DND-41 (cell line): ENCODE measurements around the gene KRT79.

ENCODE experiments used
- ATAC-seq: fragments of 200-7000 bp; cut with Tn5 transposase; 3 replicates; pipeline ENCODE4 v1.9.1; 2021; ENCODE audit warnings: low read depth; ENCODE audit not compliant: insufficient read depth
- DNase-seq: peaks from one replicate; pipeline ENCODE4 v3.0.0-alpha.2; 2020
- H2AFZ ChIP-seq: 2 replicates; pipeline ENCODE4 v1.6.0; 2012; ENCODE audit warnings: low read depth, low read length
- H3K27ac ChIP-seq: 2 replicates; pipeline ENCODE4 v1.5.1; 2012; ENCODE audit warnings: low read length, inconsistent platforms
- H3K27me3 ChIP-seq: fragments of 200-600 bp; sonication (generic); 2 replicates; pipeline ENCODE4 v1.6.0; 2012; ENCODE audit warnings: low read length, mild to moderate bottlenecking, inconsistent platforms; ENCODE audit not compliant: insufficient read depth, poor library complexity
- H3K36me3 ChIP-seq: 2 replicates; pipeline ENCODE4 v1.5.1; 2012; ENCODE audit warnings: low read length, inconsistent platforms; ENCODE audit not compliant: insufficient read depth
- H3K4me1 ChIP-seq: 2 replicates; pipeline ENCODE4 v1.5.1; 2012; ENCODE audit warnings: mild to moderate bottlenecking, low read length; ENCODE audit not compliant: insufficient read depth
- H3K4me2 ChIP-seq: 2 replicates; pipeline ENCODE4 v1.6.0; 2012; ENCODE audit warnings: mild to moderate bottlenecking, moderate library complexity, low read length, inconsistent platforms; ENCODE audit not compliant: insufficient read depth
- H3K4me3 ChIP-seq, 2 experiments: fragments of 200-600 bp in 1 of 2; shearing (Covaris generic) in 1 of 2; 2 replicates each; pipeline ENCODE4 v1.5.1; 2012 to 2016; ENCODE audit warnings: inconsistent platforms in 2 of 2, low read length in 2 of 2, mild to moderate bottlenecking in 2 of 2, low read depth in 1 of 2, moderate library complexity in 1 of 2
- H3K79me2 ChIP-seq: 2 replicates; pipeline ENCODE4 v1.6.0; 2012; ENCODE audit warnings: low read length, inconsistent platforms; ENCODE audit not compliant: insufficient read depth
- H3K9ac ChIP-seq: 2 replicates; pipeline ENCODE4 v1.6.0; 2012; ENCODE audit warnings: low read depth, mild to moderate bottlenecking, inconsistent platforms, low read length, moderate library complexity
- H3K9me3 ChIP-seq: 2 replicates; pipeline ENCODE4 v1.5.1; 2012; ENCODE audit warnings: low read length, moderate library complexity, mild to moderate bottlenecking, inconsistent platforms; ENCODE audit not compliant: insufficient read depth, severe bottlenecking
- H4K20me1 ChIP-seq: 2 replicates; pipeline ENCODE4 v1.6.0; 2012; ENCODE audit warnings: low read length; ENCODE audit not compliant: insufficient read depth
- CTCF ChIP-seq: IDR thresholded peaks from 2 replicates; pipeline ENCODE4 v1.5.1; 2012; ENCODE audit warnings: borderline replicate concordance, low read length, moderate library complexity, mild to moderate bottlenecking; ENCODE audit not compliant: poor library complexity, severe bottlenecking; ENCODE audit errors: extremely low read depth
- EZH2 ChIP-seq: IDR thresholded peaks from 3 replicates; pipeline ENCODE4 v1.6.1; 2012; ENCODE audit warnings: borderline replicate concordance, low read depth, mild to moderate bottlenecking, moderate library complexity, low read length, inconsistent platforms; ENCODE audit not compliant: severe bottlenecking

The KRT79 gene

DNA sequence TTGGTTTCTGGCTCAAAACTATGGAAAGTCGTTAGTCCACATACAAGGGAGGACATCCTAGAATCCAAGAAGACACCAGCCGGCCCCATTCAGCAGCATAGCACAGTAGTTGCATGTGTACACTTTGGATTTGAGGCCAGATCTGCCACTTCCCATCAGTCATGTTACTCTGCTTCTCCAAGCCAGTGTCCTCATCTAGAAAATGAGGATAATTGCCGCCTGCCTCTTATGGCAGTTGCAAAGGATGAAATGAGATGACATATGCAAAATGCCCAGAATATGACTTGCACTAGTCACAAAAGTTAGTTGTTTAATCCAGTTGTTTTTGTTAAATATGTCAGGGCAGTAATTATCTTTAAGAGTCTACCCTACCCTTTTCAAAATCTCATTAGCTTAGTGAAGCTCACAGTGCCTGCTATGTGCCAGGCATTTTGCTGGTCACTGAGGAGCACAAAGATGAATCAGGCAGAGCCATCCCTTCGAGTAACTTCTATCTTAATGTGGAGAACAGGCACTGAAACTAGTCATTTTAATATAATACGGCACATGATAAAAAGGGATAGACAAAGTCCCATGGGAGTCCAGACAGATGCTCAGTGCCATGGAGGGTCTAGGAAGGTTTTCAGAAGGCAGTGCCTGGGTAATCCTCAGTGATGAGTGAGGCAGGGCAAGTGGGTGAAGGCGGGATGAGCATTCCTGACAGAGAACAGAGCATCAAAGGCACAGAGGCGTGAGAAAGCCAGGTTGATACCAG lies 50.4 kb downstream of the KRT79 start:
- H3K27ac ChIP-seq: no peak overlapping the region
- no peak for ATAC-seq
- no peak overlapping the region for H3K9ac ChIP-seq
- H2AFZ ChIP-seq: no peak overlapping the region
- DNase-seq: no peak
- H3K36me3 ChIP-seq: no peaks in the 10 kb centered on the region
- no peak overlapping the region for H3K4me2 ChIP-seq
- no peaks in the 10 kb centered on the region for H3K4me1 ChIP-seq
- no peaks in the 10 kb centered on the region for H3K79me2 ChIP-seq
- H3K9me3 ChIP-seq: no peaks in the 10 kb centered on the region
- TF ChIP-seq EZH2: no peak
- no peak for TF ChIP-seq CTCF
- no peak overlapping the region for H3K4me3 ChIP-seq
- no peaks in the 10 kb centered on the region; the same call in 1 of the 2 replicates for H4K20me1 ChIP-seq
- peaks cover 13% of the 10 kb centered on the region for H3K27me3 ChIP-seq

DNA sequence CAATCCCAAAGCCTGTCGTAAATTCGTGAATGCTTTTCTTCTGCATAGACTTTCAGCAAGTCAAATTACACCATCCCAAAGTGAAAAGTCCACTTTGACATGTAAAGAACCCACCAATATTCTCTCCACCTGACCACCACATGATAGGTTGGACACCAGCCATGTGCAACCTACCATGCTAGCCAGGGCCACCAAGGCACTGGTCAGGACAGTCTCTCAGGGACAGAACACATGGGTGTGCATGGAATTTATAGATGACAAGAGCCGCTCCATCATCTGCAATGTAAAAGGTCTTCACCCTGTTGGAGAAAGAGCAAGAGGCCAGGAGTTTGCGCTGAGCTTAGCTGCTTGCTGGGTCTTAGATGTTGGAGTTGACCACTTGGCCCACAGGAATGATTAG lies 51.6 kb downstream of the KRT79 start:
- H4K20me1 ChIP-seq: no peaks in the 10 kb centered on the region; the same call in 1 of the 2 replicates
- H3K27me3 ChIP-seq: peaks cover 13% of the 10 kb centered on the region
- H3K9ac ChIP-seq: no peak overlapping the region
- no peak overlapping the region for H3K4me2 ChIP-seq
- no peaks in the 10 kb centered on the region for H3K79me2 ChIP-seq
- ATAC-seq: no peak
- H3K4me1 ChIP-seq: no peaks in the 10 kb centered on the region
- no peaks in the 10 kb centered on the region for H3K9me3 ChIP-seq
- no peak for TF ChIP-seq CTCF
- TF ChIP-seq EZH2: no peak
- no peak overlapping the region for H3K4me3 ChIP-seq
- no peak overlapping the region for H3K27ac ChIP-seq
- H2AFZ ChIP-seq: no peak overlapping the region
- DNase-seq: no peak
- no peaks in the 10 kb centered on the region for H3K36me3 ChIP-seq

DNA sequence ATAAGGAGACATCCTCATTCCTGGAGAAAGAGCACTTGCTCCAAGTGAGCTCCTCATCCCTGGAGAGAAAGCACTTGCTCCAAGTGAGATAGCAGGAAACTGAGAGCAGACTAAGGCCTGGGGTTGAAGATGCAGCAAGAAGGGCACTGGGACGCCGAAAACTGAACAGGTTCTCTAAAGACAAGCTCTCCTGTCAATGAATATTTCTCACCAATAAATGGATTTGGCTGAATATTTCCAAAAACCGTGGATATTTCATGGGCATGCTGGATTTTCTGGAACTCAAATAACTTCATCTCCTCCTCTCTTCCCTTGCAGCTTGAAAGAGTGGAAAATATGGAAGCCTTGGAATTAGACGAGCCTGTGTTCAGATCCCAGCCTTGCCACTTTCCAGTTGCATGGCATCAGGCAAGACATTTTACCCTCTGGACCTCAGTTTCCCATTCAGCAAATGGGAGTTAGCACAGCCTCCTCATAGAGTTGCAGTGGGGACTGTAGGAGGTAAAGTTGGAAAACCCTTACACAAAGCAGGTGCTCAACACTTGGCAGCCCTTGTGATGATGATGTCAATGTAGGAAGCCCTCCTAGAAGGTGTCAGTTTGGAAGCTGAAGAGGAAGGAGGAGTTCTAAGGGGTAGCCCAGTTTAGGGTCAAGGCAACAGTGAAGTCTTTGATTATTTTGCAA lies 52.6 kb downstream of the KRT79 start:
- Histone ChIP-seq H3K9me3 (no peaks in the 10 kb centered on the region), H3K27ac (no peak overlapping the region), H2AFZ (no peak overlapping the region), H3K79me2 (no peaks in the 10 kb centered on the region), H3K4me3 (no peak overlapping the region), H3K9ac (no peak overlapping the region), H4K20me1 (no peaks in the 10 kb centered on the region; the same call in 1 of the 2 replicates), H3K36me3 (no peaks in the 10 kb centered on the region), H3K4me2 (no peak overlapping the region), H3K27me3 (peaks cover 14% of the 10 kb centered on the region), H3K4me1 (no peaks in the 10 kb centered on the region)
- ATAC-seq: no peak
- no peak for DNase-seq
- TF ChIP-seq EZH2: no peak
- TF ChIP-seq CTCF: no peak
